NCI-H128 (cell line): ENCODE results near the gene CERS3.

Experiments used
- DNase-seq: peaks from one replicate; lab custom pipeline; 2025; ENCODE audit not compliant: unreplicated experiment; lab: John Stamatoyannopoulos, UW

CERS3 gene

DNA sequence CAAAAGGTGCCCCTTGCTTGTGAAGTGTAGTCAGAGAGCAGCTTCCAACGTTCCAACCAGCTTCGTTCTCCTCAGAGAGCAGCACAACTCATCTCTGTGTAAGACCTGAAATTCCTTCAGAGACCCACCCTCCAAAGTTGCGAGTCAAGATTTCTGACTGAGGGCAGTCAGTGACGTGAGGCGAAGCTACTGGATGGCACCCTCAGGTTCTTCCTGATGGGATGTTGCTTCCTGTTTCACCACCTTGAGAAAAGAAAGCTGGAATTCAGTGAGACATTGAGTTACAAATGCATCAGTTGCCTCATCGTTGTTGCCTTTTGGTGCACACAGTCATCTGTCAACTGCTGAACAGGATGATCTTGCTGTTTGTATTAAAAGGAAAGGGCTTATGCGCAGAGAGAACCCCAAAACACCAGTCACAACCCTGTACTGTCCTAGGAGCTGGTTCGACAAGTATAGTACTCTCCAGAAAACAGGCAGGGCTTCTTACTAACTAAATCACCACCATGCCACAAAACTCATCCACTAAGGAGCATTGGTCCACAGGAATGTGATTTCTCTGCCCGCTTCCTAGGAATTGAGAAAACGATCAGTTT is at the start of gene CERS3:
CERS3 (minus strand) TSS at position 118 of the 596 bp plus-strand sequence. CDS start 27,101 bp downstream, outside the sequence.
- no peak for DNase-seq

GRCh38 chr15:100573526-100573925 is 44.8 kb upstream of the CERS3 start:
- DNase-seq = no peak

- DNase-seq = no peak
Measured at GRCh38 chr15:100572362-100572983, 43.7 kb upstream of the CERS3 start.

DNA sequence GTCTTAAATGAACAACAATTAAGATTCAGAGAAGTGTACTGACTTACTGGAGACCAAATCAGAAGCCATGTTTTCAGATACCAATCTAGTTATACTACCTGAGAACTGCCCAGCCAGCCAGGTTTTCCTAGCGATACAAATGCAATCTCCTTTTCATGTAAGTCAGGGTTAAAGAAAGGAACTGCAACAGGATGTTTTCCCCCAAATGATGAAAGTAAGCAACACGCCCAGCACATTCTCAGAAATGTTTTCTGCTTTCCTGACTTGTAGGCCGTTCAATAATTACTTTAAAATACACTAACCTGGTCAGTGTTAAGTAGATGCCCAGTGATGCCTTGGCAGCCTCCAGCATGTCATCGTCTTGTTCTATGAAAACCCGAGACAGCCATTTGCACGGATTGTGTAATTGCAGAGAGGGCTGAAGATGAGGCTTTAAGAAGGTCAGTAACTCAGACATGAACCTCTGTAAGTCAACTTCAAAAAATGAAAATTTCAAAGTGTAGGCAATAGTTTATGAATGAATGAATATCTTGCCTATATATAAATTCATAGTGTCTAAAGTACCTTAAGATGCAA is 42.9 kb upstream of the CERS3 start:
- no peak for DNase-seq

GRCh38 chr15:100570735-100571313 is 42.1 kb upstream of the CERS3 start:
- DNase-seq = no peak

- no peak for DNase-seq
Measured at GRCh38 chr15:100570275-100570674, 41.5 kb upstream of the CERS3 start.

DNA sequence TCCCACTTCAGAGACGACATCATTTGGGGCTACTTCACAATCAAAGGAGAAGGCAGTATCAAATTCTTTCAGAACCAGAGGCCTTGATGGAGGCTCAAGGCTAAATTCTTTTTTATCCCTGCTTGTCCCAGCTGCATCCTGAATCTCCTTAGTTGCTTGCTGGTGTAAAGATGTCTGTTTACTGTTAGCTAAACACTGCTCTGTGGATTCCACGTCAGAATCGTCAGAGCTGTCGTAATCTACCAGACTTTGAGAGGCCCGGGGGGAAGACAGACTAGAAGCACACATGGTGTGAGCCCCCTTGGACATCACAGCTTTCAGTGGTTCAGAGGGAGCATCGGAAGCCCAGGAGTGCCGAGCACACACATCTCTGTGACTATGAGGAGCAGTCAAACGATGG is 40.6 kb upstream of the CERS3 start:
- no peak for DNase-seq

DNA sequence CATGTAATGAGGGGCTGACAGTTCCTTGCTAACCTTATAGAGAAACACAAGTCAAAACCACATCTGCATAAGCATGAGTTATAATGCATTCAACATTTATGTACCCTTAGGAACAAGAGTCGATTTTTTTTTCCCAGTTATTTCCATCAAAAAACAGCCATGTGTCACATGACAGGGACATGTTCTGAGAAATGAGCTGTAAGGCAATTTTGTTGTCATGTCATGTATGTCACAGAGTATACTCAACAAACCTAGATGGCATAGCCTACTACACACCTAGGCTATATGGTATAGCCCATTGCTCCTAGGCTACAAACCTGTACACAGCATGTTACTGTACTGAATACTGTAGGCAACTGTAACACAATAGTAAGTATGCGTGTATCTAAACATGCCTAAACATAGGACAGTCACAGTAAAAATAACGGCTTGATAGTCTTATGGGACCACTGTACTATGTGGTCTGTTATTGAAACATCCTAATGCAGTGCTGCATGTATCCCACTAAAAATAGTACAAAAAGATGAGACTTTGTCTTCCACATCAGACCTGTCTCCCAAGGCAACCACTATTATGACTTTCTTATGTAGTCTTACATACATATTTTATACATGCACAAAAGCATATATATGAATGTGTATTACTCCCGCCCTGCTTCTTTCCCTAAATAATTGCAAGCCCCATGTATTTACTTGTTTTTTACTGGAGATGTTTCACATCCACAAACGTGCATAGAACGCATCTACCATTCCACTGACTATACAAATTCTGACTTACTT is 38.3 kb upstream of the CERS3 start:
- no peak for DNase-seq

- DNase-seq = no peak
Measured at GRCh38 chr15:100565591-100565990, 36.8 kb upstream of the CERS3 start.

- no peak for DNase-seq
Measured at GRCh38 chr15:100560323-100560722, 31.6 kb upstream of the CERS3 start.

- no peak for DNase-seq
Measured at GRCh38 chr15:100559330-100559729, 30.6 kb upstream of the CERS3 start.

DNA sequence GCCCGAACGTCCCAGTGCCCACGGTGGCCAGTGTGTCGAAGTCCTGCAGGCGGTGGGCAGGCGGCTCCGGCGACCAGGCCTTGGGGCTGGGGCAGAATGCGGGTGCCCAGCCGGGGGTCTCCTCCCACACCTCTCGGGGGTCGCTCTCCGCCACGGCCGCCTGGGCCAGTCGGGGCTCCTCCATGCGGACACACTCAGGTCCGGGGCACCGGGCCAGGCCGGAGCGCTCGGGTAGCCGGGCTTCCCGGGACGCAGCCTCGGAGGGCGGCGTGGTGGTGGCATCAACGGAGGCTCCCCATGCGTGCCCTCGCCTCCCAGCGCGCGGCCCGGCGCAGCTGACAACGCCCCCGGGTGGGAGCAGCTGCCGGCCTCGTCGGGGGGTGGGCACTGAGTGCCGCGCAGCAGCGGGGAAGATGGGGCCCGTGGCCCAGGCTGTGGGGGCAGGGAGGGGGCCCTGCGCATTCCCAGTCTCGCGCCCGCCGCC is 30.1 kb upstream of the CERS3 start:
- no peak for DNase-seq

DNA sequence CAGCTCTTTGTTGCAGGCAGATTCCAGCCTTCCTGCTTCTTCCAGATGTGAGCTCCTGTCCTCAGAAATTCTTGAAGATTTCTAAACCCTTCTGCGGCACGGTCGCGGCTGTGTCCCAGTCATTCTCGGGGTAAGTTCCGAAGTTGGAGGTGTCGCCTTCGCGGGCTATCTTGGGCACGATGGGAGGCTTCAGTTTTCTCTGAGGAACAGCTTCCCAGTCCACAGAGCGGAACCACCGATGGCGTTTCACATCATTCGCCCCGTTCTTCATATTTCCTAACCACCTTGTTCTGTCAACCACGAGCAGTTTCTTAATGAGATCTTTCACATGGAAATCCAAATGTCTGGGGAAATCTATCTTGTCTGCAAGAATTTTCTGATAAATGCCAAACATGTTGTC is 24.7 kb upstream of the CERS3 start:
- DNase-seq = no peak

GRCh38 chr15:100547961-100548360 is 19.2 kb upstream of the CERS3 start:
- DNase-seq = no peak

DNA sequence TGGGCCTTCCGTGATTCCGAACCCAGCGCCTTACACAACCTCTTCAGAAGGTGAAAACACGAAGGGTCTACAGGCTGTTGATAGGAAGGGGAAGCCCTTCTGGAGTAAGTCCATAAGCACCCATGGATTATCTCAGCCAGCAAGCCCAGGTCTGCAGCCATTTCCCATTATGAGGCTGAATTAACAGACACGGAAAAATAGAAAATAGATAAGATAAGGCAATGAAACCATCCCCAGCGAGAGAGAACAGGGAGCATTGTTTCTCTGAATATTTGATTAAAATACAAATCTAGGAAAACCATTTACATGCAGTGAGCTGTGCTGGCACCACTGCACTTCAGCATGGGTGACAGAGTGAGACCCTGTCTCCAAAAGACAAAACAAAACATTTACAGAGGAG is 16.2 kb upstream of the CERS3 start:
- no peak for DNase-seq

DNA sequence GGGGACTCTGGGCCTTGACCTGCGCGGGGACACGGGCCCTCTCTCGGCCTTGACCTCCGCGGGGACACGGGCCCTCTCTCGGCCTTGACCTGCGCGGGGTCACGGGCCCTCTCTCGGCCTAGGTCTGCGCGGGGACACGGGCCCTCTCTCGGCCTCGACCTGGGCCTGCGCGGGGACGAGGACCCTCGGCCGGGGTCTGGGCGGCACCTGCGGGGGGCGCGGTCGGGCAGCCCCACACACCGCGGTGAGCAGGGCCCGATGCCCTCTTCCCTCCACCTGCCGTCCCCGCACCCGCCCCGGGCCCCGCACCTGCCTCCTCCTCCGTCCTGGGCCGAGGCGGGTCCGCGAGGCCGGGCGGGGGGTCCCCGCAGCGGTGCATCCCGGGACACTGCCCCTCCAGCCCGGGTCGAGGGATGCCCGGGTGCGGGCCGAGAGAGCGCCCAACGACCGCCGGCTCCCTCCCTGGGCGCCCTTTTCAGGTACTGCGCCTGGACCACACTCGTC is 15.6 kb upstream of the CERS3 start:
- no peak for DNase-seq

GRCh38 chr15:100542290-100542689 is 13.5 kb upstream of the CERS3 start:
- no peak for DNase-seq

DNA sequence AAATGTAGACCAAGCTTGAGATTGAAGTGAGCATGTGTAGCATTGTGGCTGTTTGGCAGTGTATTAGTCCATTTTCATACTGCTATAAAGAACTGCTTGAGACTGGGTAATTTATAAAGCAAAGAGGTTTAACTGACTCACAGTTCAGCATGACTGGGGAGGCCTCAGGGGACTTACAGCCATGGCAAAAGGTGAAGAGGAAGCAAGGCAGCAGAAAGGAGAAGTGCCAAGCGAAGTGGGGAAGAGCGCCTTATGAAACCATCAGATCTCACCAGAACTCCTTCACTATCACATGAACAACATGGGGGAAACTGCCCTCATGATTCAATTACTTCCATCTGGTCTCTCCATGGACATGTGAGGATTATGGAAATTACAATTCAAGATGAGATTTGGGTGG is 8.6 kb upstream of the CERS3 start:
- no peak for DNase-seq

GRCh38 chr15:100536733-100537132 is 8.0 kb upstream of the CERS3 start:
- no peak for DNase-seq

GRCh38 chr15:100533886-100534285 is 5.1 kb upstream of the CERS3 start:
- DNase-seq = no peak

DNA sequence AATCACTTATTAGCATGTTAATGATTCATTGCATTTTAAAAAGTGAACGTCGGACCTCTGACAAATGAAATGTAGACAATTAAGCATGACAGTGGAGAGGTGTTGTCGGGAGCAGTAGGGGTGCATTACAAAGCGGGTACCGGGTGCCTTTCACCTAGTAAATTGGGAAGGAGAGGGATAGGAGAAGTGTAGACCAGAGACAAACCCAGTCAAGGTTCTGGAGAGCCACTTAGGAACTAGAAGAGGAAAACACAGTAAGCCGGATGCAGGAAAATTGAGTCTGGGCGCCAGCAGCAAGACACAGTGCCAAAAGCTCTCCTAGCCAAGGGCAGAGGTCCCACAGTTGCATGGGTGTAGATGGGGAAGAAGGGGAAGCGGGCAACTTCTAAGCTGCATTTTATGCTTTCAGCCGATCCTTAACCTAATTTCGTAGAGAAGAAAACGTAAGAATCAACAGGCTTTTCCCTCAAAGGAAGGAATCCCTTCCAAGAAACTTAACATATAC is 3.1 kb upstream of the CERS3 start:
- no peak for DNase-seq
